PC-9 (cell line): ENCODE measurements around the gene ARMH1. TPM values are rescaled to one million over a fixed set of nuclear protein-coding genes. Genes with fewer than 3 reads are reported as not detected.

Experiments
- BruUV-seq: library from RNA; stranded (reverse); fragments of 400-500 nt; replicated peaks from 2 replicates; lab custom pipeline; 2021; lab: Mats Ljungman, UMichigan
- CTCF ChIA-PET: fragments of 300-600 bp; sonication (Branson Sonifier 250); formaldehyde crosslinking; loops from one replicate; lab custom pipeline; 2022; ENCODE audit warnings: antibody characterized with exemption; lab: Charles Lee
- POLR2A ChIA-PET: fragments of 300-600 bp; sonication (Branson Sonifier 250); formaldehyde crosslinking; loops from one replicate; lab custom pipeline; 2022; ENCODE audit warnings: antibody characterized with exemption; ENCODE audit not compliant: unreplicated experiment; lab: Charles Lee
- DNase-seq, 2 experiments: peaks; one replicate each; pipeline versions ENCODE4 v3.0.0 to v3.0.0-alpha.2; 2015 to 2022; ENCODE audit warnings: mixed read lengths in 1 of 2
- H2AFZ ChIP-seq: fragments of 200-600 bp; sonication (generic); 2 replicates; pipeline ENCODE4 v1.8.1; 2017; ENCODE audit warnings: antibody characterized with exemption
- H3F3A ChIP-seq: fragments of 200-600 bp; sonication (generic); 2 replicates; pipeline ENCODE4 v1.8.1; 2017; ENCODE audit warnings: antibody characterized with exemption, mild to moderate bottlenecking, low read depth; ENCODE audit not compliant: insufficient read depth
- H3K27ac ChIP-seq: fragments of 200-600 bp; sonication (generic); 2 replicates; pipeline ENCODE4 v1.6.1; 2016; ENCODE audit warnings: mixed run types
- H3K27me3 ChIP-seq: fragments of 200-600 bp; sonication (generic); 2 replicates; pipeline ENCODE4 v1.6.1; 2016; ENCODE audit warnings: low read depth, mixed run types; ENCODE audit not compliant: insufficient read depth
- H3K36me3 ChIP-seq: fragments of 200-600 bp; sonication (generic); 2 replicates; pipeline ENCODE4 v1.6.1; 2016; ENCODE audit warnings: low read depth, mixed run types
- H3K4me1 ChIP-seq: fragments of 200-600 bp; sonication (generic); replicated peaks from 2 replicates; pipeline ENCODE4 v1.6.1; 2016; ENCODE audit warnings: mixed run types; ENCODE audit not compliant: insufficient read depth
- H3K4me2 ChIP-seq: fragments of 200-600 bp; sonication (generic); 2 replicates; pipeline ENCODE4 v1.6.1; 2017; ENCODE audit warnings: mixed run types
- H3K4me3 ChIP-seq: fragments of 200-600 bp; sonication (generic); 2 replicates; pipeline ENCODE4 v1.6.1; 2016; ENCODE audit warnings: mixed run types
- H3K79me2 ChIP-seq: fragments of 200-600 bp; sonication (generic); 2 replicates; pipeline ENCODE4 v1.6.1; 2017; ENCODE audit warnings: low read depth, mixed run types
- H3K9me2 ChIP-seq: fragments of 200-600 bp; sonication (generic); 2 replicates; pipeline ENCODE4 v1.8.1; 2017; ENCODE audit warnings: mild to moderate bottlenecking; ENCODE audit not compliant: insufficient read depth
- H3K9me3 ChIP-seq: fragments of 200-600 bp; sonication (generic); 2 replicates; pipeline ENCODE4 v1.8.1; 2016; ENCODE audit warnings: low read depth; ENCODE audit not compliant: insufficient read depth
- H4K20me1 ChIP-seq: fragments of 200-600 bp; sonication (generic); 2 replicates; pipeline ENCODE4 v1.8.1; 2017; ENCODE audit not compliant: insufficient read depth
- CTCF ChIP-seq: fragments of 200-600 bp; sonication (generic); conservative IDR thresholded peaks from 2 replicates; pipeline ENCODE4 v1.6.1; 2017; ENCODE audit warnings: mixed run types, antibody characterized with exemption, mild to moderate bottlenecking, moderate library complexity
- EZH2 ChIP-seq: fragments of 200-600 bp; sonication (generic); IDR thresholded peaks from 2 replicates; pipeline ENCODE4 v1.8.0; 2017; ENCODE audit warnings: antibody characterized with exemption, low read depth
- intact Hi-C: fragments of 100-400 bp; cut with micrococcal nuclease; formaldehyde crosslinking; loops from one replicate; pipeline ENCODE4 v1.10.0; 2022; ENCODE audit not compliant: unreplicated experiment
- total RNA-seq: library from RNA; stranded (reverse); gene quantifications from 2 replicates; pipeline ENCODE4 v1.2.3, GENCODE V29; 2021

Gene ARMH1
- total RNA-seq, 1 experiment from 2014 or later = 16.9 TPM

DNA sequence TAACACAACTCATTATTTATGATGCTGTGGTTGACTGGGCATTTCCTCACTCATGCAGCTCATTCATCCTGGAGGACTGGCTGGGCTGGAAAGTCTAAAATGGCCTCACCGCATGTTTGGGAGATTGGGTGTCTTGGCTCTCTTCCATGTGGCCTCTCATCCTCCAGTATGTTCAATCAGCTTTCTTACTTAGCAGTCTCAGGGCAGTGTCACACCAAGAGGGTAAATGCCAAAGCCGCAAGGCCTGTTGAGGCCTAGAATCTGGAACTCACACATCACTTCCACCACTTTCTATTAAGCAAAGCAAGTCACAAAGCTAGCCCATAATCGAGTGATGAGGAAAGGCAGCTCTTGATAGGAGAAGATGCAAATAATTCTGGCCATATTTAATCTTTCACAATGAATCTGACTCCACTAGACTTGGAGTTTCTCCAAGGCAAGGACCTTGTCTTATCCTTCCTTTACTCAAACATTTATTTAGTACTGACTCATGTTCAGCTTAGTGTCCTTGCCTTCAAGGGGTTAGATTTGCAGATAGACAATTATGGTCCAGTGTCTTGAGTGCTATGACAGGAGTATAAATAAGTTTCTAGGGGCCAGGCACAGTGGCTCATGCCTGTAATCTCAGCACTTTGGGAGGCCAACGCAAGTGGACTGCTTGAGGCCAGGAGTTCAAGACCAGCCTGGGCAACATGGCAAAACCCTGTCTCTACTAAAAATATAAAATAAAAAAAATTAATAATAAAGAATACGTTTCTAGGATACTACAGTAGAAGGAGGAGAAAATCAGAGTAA, 45.4 kb upstream of the ARMH1 start:
- no peak overlapping the region for H3K4me3 ChIP-seq
- no peaks in the 10 kb centered on the region for H3K27me3 ChIP-seq
- H3K36me3 ChIP-seq = no peaks in the 10 kb centered on the region
- H2AFZ ChIP-seq = no peak overlapping the region
- H3F3A ChIP-seq = peaks cover 31% of the 10 kb centered on the region; the same call in 1 of the 2 replicates
- H4K20me1 ChIP-seq = no peaks in the 10 kb centered on the region
- H3K9me2 ChIP-seq = no peaks in the 10 kb centered on the region
- CTCF ChIA-PET = interaction anchor here (0.6 kb wide), 1 partner anchor 21 kb away, joined by 3 read pairs; no protein-coding TSS in a partner anchor
- no TSS peak for BruUV-seq
- peak overlapping the region; percentile 50 for H3K27ac ChIP-seq
- TF ChIP-seq CTCF = no peak
- no peak for TF ChIP-seq EZH2
- peak; percentile 67 to 90 for DNase-seq
- POLR2A ChIA-PET = interaction anchor here (0.6 kb wide), 2 partner anchors 290 to 309 kb away, joined by 4 to 14 read pairs; no protein-coding TSS in a partner anchor
- no peaks in the 10 kb centered on the region for H3K9me3 ChIP-seq
- H3K79me2 ChIP-seq = 0 out of 2 replicates have a peak, but pooled peaks cover 9% of the 10 kb centered on the region
- intact Hi-C loops = loop anchor here (5.0 kb wide), 1 partner anchor 72 kb away; no protein-coding TSS in a partner anchor
- no peak overlapping the region for H3K4me2 ChIP-seq
- peaks cover 44% of the 10 kb centered on the region for H3K4me1 ChIP-seq

DNA sequence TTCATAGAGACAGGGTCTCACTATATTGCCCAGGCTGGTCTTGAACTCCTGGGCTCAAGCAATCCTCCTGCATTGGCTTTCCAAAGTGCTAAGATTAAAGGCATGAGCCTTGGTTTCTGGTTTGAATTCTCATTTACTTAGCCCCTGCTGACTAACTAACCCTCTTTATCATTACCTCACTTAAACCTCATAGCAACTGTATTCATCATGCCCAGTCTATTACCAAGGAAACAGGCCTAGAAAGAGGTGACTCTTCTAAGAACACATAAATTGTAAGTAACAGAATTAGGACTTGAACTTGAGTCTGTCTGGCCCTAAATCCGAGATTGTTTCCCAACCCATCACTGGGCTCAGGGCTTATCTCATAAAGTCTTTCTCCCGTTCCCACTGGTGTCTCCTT, 44.4 kb upstream of the ARMH1 start:
- Histone ChIP-seq H3K9me3 (no peaks in the 10 kb centered on the region), H3K4me2 (0 out of 2 replicates have a peak overlapping the region, but pooled peaks have one; percentile 3), H3K4me3 (no peak overlapping the region), H3K27ac (no peak overlapping the region), H3K9me2 (no peaks in the 10 kb centered on the region), H3K79me2 (peaks cover 17% of the 10 kb centered on the region; the same call in 1 of the 2 replicates), H3F3A (peaks cover 31% of the 10 kb centered on the region; the same call in 1 of the 2 replicates), H3K4me1 (peaks cover 44% of the 10 kb centered on the region), H3K36me3 (no peaks in the 10 kb centered on the region), H2AFZ (no peak overlapping the region), H3K27me3 (no peaks in the 10 kb centered on the region), H4K20me1 (no peaks in the 10 kb centered on the region)
- intact Hi-C loops = no loop called here
- CTCF ChIA-PET = no interaction called here
- no TSS peak for BruUV-seq
- TF ChIP-seq EZH2 (no peak), CTCF (no peak)
- POLR2A ChIA-PET = interaction anchor here (0.6 kb wide), 1 partner anchor 54 kb away, joined by 5 read pairs; no protein-coding TSS in a partner anchor
- DNase-seq = no peak

DNA sequence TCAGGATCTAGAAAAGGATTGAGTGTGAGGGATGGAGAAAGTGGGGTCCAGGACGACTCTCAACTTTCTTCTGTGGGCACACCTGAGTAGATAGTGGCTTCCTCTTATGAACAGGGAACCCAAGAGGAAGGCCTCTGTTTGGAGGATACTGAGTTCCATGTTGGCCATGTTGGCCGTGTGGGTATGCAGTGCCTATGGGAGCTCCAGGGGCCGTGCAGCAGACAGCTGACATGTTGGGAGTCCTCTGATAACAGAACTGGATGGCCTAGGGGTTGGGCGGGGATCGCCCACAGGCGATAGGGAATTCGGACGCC, 43.2 kb upstream of the ARMH1 start:
- DNase-seq = no peak
- peak overlapping the region; percentile 81 for H3K4me2 ChIP-seq
- H3K4me3 ChIP-seq = peak overlapping the region; percentile 74
- ChIA-PET CTCF (no interaction called here), POLR2A (interaction anchor here (0.5 to 0.6 kb wide), 4 partner anchors 43 to 860 kb away, joined by 3 to 9 read pairs (median 6); partner anchors contain the start of gene TMEM53)
- H3K9me3 ChIP-seq = no peaks in the 10 kb centered on the region
- H3F3A ChIP-seq = peaks cover 31% of the 10 kb centered on the region; the same call in 1 of the 2 replicates
- TF ChIP-seq EZH2 (no peak), CTCF (no peak)
- 0 out of 2 replicates have a peak, but pooled peaks cover 11% of the 10 kb centered on the region for H3K36me3 ChIP-seq
- peaks cover 17% of the 10 kb centered on the region; the same call in 1 of the 2 replicates for H3K79me2 ChIP-seq
- no peaks in the 10 kb centered on the region for H4K20me1 ChIP-seq
- intact Hi-C loops = no loop called here
- H3K27me3 ChIP-seq = no peaks in the 10 kb centered on the region
- BruUV-seq = TSS peak; percentile 75
- H3K4me1 ChIP-seq = peaks cover 44% of the 10 kb centered on the region
- H2AFZ ChIP-seq = peak overlapping the region; percentile 95
- H3K9me2 ChIP-seq = no peaks in the 10 kb centered on the region
- peak overlapping the region; percentile 97 for H3K27ac ChIP-seq
